ENCODE data around the gene SEC22A. TPM values are rescaled to one million over a fixed set of nuclear protein-coding genes. Genes with fewer than 3 reads are reported as not detected.

SEC22A gene, protein sequence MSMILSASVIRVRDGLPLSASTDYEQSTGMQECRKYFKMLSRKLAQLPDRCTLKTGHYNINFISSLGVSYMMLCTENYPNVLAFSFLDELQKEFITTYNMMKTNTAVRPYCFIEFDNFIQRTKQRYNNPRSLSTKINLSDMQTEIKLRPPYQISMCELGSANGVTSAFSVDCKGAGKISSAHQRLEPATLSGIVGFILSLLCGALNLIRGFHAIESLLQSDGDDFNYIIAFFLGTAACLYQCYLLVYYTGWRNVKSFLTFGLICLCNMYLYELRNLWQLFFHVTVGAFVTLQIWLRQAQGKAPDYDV
- total RNA-seq (10 to 100 TPM in 1 of 2 experiments, 1 to 10 TPM in 1; 7.9 to 11.5 TPM), total RNA-seq (7.9 to 27.3 (median 17.2) reads per million in 172 experiments)
- polyA plus RNA-seq (2013, experiment 1 of 2): 15.7 TPM
- 16.5 TPM for polyA plus RNA-seq (2013, experiment 2 of 2)

- CTCF ChIA-PET: no interaction called here
Observed at GRCh38 chr3:123201557-123202427, at the start of gene SEC22A. Gene SEC22A, plus strand, starts transcription at chr3:123201943. Its CDS starts 7,275 bp downstream, at chr3:123209218.

DNA sequence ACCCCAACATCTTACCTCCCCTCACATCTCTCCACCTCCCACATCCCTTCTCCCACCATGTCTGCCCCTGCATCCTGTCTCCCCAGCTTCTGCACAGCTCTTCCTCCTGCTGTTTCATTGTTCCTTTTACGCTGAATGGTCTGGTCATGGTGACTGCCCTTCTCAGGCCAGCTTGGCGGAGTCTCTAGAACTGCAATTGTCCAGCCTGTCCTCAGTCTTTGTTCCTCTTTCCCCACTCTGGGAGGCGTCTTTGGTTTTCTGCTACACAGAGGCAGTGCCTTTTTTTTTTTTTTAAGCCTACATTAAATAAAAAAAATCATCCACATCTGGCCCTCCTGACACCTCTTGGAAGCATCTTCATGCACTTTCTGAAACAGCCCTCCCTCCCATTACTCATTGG, 49.1 kb upstream of the SEC22A start:
- H3K27me3 ChIP-seq (ENCODE audit: control insufficient read depth in 1 of 2, insufficient read depth in 2 of 2, low read length in 2 of 2): no peaks in the 10 kb centered on the region
- H3K27me3 Mint-ChIP-seq: no peaks in the 10 kb centered on the region
- peak overlapping the region; percentile 57 for H3K27ac Mint-ChIP-seq
- H3K4me1 ChIP-seq (ENCODE audit: insufficient read depth, low read length): peaks cover 2% of the 10 kb centered on the region
- H3K4me3 ChIP-seq (ENCODE audit: low read length): no peak overlapping the region
- no peaks in the 10 kb centered on the region for H3K4me1 Mint-ChIP-seq (ENCODE audit: low read depth)
- DNase-seq: no peak
- POLR2A ChIA-PET: no interaction called here
- no peak overlapping the region for H3K27ac ChIP-seq (ENCODE audit: low read depth in 1 of 2, low read length in 2 of 2)
- peaks cover 0 to 16% of the 10 kb centered on the region in 2 experiments for H3K9me3 ChIP-seq (ENCODE audit: control insufficient read depth in 1 of 2, insufficient read depth in 1 of 2, low read length in 2 of 2)
- TF ChIP-seq, protein P1, sequence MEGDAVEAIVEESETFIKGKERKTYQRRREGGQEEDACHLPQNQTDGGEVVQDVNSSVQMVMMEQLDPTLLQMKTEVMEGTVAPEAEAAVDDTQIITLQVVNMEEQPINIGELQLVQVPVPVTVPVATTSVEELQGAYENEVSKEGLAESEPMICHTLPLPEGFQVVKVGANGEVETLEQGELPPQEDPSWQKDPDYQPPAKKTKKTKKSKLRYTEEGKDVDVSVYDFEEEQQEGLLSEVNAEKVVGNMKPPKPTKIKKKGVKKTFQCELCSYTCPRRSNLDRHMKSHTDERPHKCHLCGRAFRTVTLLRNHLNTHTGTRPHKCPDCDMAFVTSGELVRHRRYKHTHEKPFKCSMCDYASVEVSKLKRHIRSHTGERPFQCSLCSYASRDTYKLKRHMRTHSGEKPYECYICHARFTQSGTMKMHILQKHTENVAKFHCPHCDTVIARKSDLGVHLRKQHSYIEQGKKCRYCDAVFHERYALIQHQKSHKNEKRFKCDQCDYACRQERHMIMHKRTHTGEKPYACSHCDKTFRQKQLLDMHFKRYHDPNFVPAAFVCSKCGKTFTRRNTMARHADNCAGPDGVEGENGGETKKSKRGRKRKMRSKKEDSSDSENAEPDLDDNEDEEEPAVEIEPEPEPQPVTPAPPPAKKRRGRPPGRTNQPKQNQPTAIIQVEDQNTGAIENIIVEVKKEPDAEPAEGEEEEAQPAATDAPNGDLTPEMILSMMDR (IDR thresholded peaks at IDR 0.05): no peak
- peaks cover 8% of the 10 kb centered on the region for H3K36me3 ChIP-seq (ENCODE audit: insufficient read depth, low read length)
- peaks cover 34% of the 10 kb centered on the region for H3K36me3 Mint-ChIP-seq (ENCODE audit: low read depth)
- CTCF ChIA-PET: no interaction called here
- ATAC-seq (ENCODE audit: poor library complexity): no peak
- H3K4me3 Mint-ChIP-seq: no peak overlapping the region
- intact Hi-C loops (cut with DNase I, micrococcal nuclease): no loop called here
- H3K9me3 Mint-ChIP-seq: no peaks in the 10 kb centered on the region

More at GRCh38 chr3:123201557-123202427, at the start of gene SEC22A:
- TF ChIP-seq, protein P1 (IDR thresholded peaks at IDR 0.05): no peak
- Histone ChIP-seq H3K27ac (ENCODE audit: low read depth in 1 of 2, low read length in 2 of 2) (peak within 1 kb of the TSS; percentile 96 to 98), H3K4me3 (ENCODE audit: low read length) (peak within 1 kb of the TSS; percentile 88), H3K9me3 (ENCODE audit: control insufficient read depth in 1 of 2, insufficient read depth in 1 of 2, low read length in 2 of 2) (peaks cover 0 to 3% of the 10 kb centered on the region in 2 experiments), H3K36me3 (ENCODE audit: insufficient read depth, low read length) (no peaks in the 10 kb centered on the region), H3K27me3 (ENCODE audit: control insufficient read depth in 1 of 2, insufficient read depth in 2 of 2, low read length in 2 of 2) (no peaks in the 10 kb centered on the region), H3K4me1 (ENCODE audit: insufficient read depth, low read length) (peaks cover 20% of the 10 kb centered on the region)
- Mint-ChIP-seq H3K9me3 (peaks cover 10% of the 10 kb centered on the region), H3K4me1 (ENCODE audit: low read depth) (peaks cover 44% of the 10 kb centered on the region), H3K27me3 (no peaks in the 10 kb centered on the region), H3K4me3 (peak within 1 kb of the TSS; percentile 89), H3K36me3 (ENCODE audit: low read depth) (peaks cover 12% of the 10 kb centered on the region), H3K27ac (peak within 1 kb of the TSS; percentile 98)
- intact Hi-C loops (cut with DNase I, micrococcal nuclease): loop anchor here (1.0 to 10.0 kb wide), 8 partner anchors 383 to 1659 kb away; partner anchors contain the start of genes DTX3L (in 2 of the 2), HACD2 (in 2 of the 2), PARP9 (in 2 of the 2) and EAF2 (in 1 of the 2)
- ATAC-seq (ENCODE audit: poor library complexity) (peak; percentile 95), DNase-seq (peak; percentile 88 to 99 (median 94))
- POLR2A ChIA-PET: interaction anchor here (0.6 to 2.0 kb wide), 20 partner anchors 9 to 1851 kb away, joined by 3 to 13 read pairs (median 4); partner anchors contain the start of genes DTX3L, FAM162A, HACD2 and HCLS1
